GM23338 (cell line): ENCODE data around the gene RPN2. TPM values are rescaled to one million over a fixed set of nuclear protein-coding genes. Genes with fewer than 3 reads are reported as not detected.

ENCODE experiments used
- ATAC-seq: fragments of 200-7000 bp; cut with Tn5 transposase; 3 replicates; pipeline ENCODE4 v1.9.1; 2020
- DNase-seq: peaks from one replicate; pipeline ENCODE4 v3.0.0-alpha.2; 2015; ENCODE audit warnings: low spot score
- H2AFZ ChIP-seq: fragments of 200-600 bp; sonication (generic); 2 replicates; pipeline ENCODE4 v1.8.0; 2016; ENCODE audit warnings: antibody characterized with exemption, mild to moderate bottlenecking, moderate library complexity
- H3F3A ChIP-seq: fragments of 200-600 bp; sonication (generic); replicated peaks from 2 replicates; pipeline ENCODE4 v1.8.0; 2017; ENCODE audit warnings: antibody characterized with exemption, mixed run types, low read depth
- H3K27ac ChIP-seq: fragments of 200-600 bp; sonication (generic); 2 replicates; pipeline ENCODE4 v1.6.1; 2016; ENCODE audit warnings: low read depth
- H3K27me3 ChIP-seq: fragments of 200-600 bp; sonication (generic); 2 replicates; pipeline ENCODE4 v1.8.0; 2016; ENCODE audit warnings: mild to moderate bottlenecking, mixed run types, moderate library complexity; ENCODE audit not compliant: insufficient read depth
- H3K36me3 ChIP-seq: fragments of 200-600 bp; sonication (generic); 2 replicates; pipeline ENCODE4 v1.8.0; 2016; ENCODE audit warnings: mild to moderate bottlenecking; ENCODE audit not compliant: insufficient read depth
- H3K4me1 ChIP-seq: fragments of 200-600 bp; sonication (generic); 2 replicates; pipeline ENCODE4 v1.8.0; 2016; ENCODE audit warnings: mild to moderate bottlenecking, moderate library complexity; ENCODE audit not compliant: insufficient read depth
- H3K4me2 ChIP-seq: fragments of 200-600 bp; sonication (generic); 2 replicates; pipeline ENCODE4 v1.7.1; 2017; ENCODE audit warnings: mixed run types
- H3K4me3 ChIP-seq: fragments of 200-600 bp; sonication (generic); 2 replicates; pipeline ENCODE4 v1.6.1; 2016; ENCODE audit warnings: mixed run types
- H3K79me2 ChIP-seq: fragments of 200-600 bp; sonication (generic); replicated peaks from 2 replicates; pipeline ENCODE4 v1.8.0; 2017; ENCODE audit warnings: mild to moderate bottlenecking; ENCODE audit not compliant: insufficient read depth
- H3K9me2 ChIP-seq: fragments of 200-600 bp; sonication (generic); 2 replicates; pipeline ENCODE4 v1.8.0; 2017; ENCODE audit not compliant: insufficient read depth
- H4K20me1 ChIP-seq: fragments of 200-600 bp; sonication (generic); replicated peaks from 2 replicates; pipeline ENCODE4 v1.8.0; 2017; ENCODE audit warnings: mild to moderate bottlenecking; ENCODE audit not compliant: insufficient read depth
- H3K27ac Mint-ChIP-seq: 2 replicates; pipeline ENCODE4 v1.8.0; 2020; ENCODE audit warnings: inconsistent platforms, mild to moderate bottlenecking, moderate library complexity, mixed read lengths
- H3K27me3 Mint-ChIP-seq: 3 replicates; pipeline ENCODE4 v1.8.0; 2022; ENCODE audit warnings: low read depth, mild to moderate bottlenecking, moderate library complexity, mixed read lengths, inconsistent platforms; ENCODE audit not compliant: insufficient read depth, poor library complexity
- H3K36me3 Mint-ChIP-seq: 3 replicates; pipeline ENCODE4 v1.8.0; 2021; ENCODE audit warnings: low read depth, mild to moderate bottlenecking, inconsistent platforms, moderate library complexity, mixed read lengths
- H3K4me1 Mint-ChIP-seq: 3 replicates; pipeline ENCODE4 v1.8.0; 2020; ENCODE audit warnings: mild to moderate bottlenecking, inconsistent platforms, mixed read lengths
- H3K4me3 Mint-ChIP-seq: 3 replicates; pipeline ENCODE4 v1.8.0; 2021; ENCODE audit warnings: moderate library complexity, mild to moderate bottlenecking, inconsistent platforms, mixed read lengths
- H3K9me3 Mint-ChIP-seq: 3 replicates; pipeline ENCODE4 v1.8.0; 2020; ENCODE audit warnings: moderate library complexity, mild to moderate bottlenecking, inconsistent platforms, mixed read lengths
- CTCF ChIP-seq, 2 experiments: fragments of 200-600 bp in 1 of 2; sonication (generic) in 1 of 2; conservative IDR thresholded peaks; 2 replicates each; pipeline versions ENCODE4 v1.5.1 to v1.6.1; 2016 to 2017; ENCODE audit warnings: antibody characterized with exemption in 2 of 2, low read depth in 2 of 2, mild to moderate bottlenecking in 2 of 2, moderate library complexity in 1 of 2
- NANOG ChIP-seq: IDR thresholded peaks from 2 replicates; pipeline ENCODE4 v1.6.1; 2016; ENCODE audit warnings: antibody characterized with exemption, borderline replicate concordance
- POLR2AphosphoS5 ChIP-seq: IDR thresholded peaks from 2 replicates; pipeline ENCODE4 v1.6.1; 2016; ENCODE audit warnings: antibody characterized with exemption, low read depth
- REST ChIP-seq: IDR thresholded peaks from one replicate; pipeline ENCODE4 v1.6.1; 2018; ENCODE audit warnings: antibody characterized with exemption; ENCODE audit not compliant: unreplicated experiment
- ZNF114 ChIP-seq: fragments of 250-450 bp; sonication (Bioruptor Pico); IDR thresholded peaks from 2 replicates; pipeline ENCODE4 v1.5.0; 2020; ENCODE audit warnings: mild to moderate bottlenecking, moderate library complexity
- ZNF462 ChIP-seq: fragments of 250-450 bp; sonication (Bioruptor Pico); IDR thresholded peaks from 2 replicates; pipeline ENCODE4 v1.5.0; 2020; ENCODE audit warnings: mild to moderate bottlenecking, moderate library complexity
- polyA plus RNA-seq: library from polyadenylated mRNA; unstranded; fragments of >200 nt; fragmentation: Nextera tagmentation; extraction: Ambion mirVana; gene quantifications from 2 replicates; pipeline ENCODE4 v1.2.1, GENCODE V29; 2016
- total RNA-seq: library from RNA; depleted of rRNA; stranded (reverse); fragments of >200 nt; shearing (Covaris generic); gene quantifications from 2 replicates; pipeline ENCODE4 v1.2.3, GENCODE V29; 2014

Gene RPN2
- total and polyA plus RNA-seq, 2 experiments from 2014 or later = 244 to 302 TPM

- Histone ChIP-seq H2AFZ (no peak overlapping the region), H3K36me3 (no peaks in the 10 kb centered on the region), H3K27me3 (no peaks in the 10 kb centered on the region), H3K79me2 (no peaks in the 10 kb centered on the region), H4K20me1 (no peaks in the 10 kb centered on the region), H3K4me2 (no peak overlapping the region), H3F3A (peaks cover 16% of the 10 kb centered on the region; the same call in 1 of the 2 replicates), H3K27ac (no peak overlapping the region), H3K4me3 (no peak overlapping the region), H3K9me2 (no peaks in the 10 kb centered on the region), H3K4me1 (peaks cover 20% of the 10 kb centered on the region)
- H3K36me3 Mint-ChIP-seq = no peaks in the 10 kb centered on the region
- H3K9me3 Mint-ChIP-seq = no peaks in the 10 kb centered on the region
- ATAC-seq (no peak), DNase-seq (no peak)
- no peak overlapping the region for H3K4me3 Mint-ChIP-seq
- TF ChIP-seq POLR2AphosphoS5 (no peak), ZNF462 (CRISPR knock-in tag) (no peak), ZNF114 (CRISPR knock-in tag) (no peak), REST (no peak), CTCF (conservative IDR thresholded peaks at IDR 0.05; ENCODE audit: low read depth in 2 of 2) (no peak), NANOG (no peak)
- peaks cover 43% of the 10 kb centered on the region for H3K4me1 Mint-ChIP-seq
- peaks cover 13% of the 10 kb centered on the region for H3K27me3 Mint-ChIP-seq
- H3K27ac Mint-ChIP-seq = no peak overlapping the region
Observed at GRCh38 chr20:37262505-37262904, 83.4 kb downstream of the RPN2 start.
